ENCODE measurements around the gene MXRA8.

The MXRA8 gene

DNA sequence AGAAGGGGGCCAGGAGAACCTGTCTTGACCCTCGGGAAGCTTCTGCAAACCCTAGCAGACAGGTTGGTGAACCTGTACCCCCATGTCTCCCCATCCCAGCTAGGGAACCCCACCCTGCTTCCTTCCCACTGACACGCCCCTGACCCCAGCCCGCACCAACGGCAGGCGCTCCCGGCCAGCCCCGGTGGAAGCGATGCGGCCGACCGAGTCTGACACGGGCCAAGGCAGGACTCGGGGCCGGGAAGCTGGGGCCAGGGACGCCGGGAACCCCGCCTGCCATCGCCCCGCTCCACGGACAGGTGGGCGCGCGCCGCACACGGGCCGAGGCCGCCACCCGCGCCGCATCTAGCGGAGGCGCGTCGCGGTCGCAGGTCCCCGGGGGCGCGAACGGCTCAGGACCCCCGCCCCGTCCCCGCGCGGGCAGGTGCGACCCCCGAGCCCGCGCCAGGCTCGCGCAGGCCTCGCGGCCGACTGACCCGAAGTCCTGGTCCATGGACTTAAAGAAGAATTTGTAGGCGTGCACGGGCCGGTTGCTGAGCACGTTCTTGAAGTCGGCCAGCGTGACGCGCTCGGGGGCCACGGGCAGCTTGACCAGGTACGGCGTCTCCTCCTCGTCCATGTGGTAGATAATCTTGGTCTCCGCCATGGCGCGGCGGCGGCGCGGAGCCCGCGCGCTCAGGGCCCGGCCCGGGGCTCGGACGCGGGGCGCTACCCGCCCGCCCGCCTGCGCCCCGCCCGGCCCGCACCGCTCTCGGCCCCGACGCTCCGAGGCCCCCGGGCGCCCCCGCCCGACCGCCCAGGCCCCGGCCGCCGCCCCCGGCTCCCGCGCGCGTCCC is 9.7 kb downstream of the MXRA8 start:
- peak; percentile 47 for DNase-seq

DNA sequence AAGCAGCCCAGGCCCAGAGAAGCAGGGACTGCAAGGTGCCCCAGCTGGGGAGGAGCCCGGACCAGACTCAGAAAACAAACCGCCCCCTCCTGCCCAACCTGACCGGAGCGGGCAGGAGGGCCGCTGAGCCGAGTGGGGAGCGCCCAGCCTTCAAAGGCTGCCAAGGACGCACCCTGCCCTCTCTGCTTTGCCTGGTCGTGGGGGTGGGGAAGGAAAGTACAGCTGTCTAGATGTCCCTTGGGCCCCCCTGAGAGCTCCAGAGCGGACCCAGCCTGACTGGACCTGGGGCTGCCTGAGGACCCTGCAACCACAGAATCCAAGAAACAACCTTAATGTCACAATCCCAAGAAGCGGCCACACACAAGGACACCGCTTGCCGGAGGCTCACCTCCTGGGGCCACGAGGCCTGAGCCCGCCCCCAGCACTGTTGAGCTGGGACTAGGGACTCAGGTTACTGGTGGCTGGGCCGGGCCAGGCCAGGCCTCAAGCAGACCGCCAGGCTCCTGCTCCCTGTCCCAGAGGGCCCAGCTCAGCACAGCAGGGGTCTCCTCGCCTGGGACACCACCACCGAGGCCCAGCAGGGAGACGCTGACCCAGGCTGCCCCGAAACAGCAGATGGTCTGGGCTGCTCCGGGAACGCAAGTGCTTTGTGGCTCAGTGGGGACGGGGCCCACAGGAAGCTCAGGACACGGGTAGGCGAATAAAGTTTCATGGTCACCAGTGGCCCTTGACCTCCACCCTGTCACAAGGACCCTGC is 10.5 kb downstream of the MXRA8 start:
- DNase-seq: peak; percentile 59

DNA sequence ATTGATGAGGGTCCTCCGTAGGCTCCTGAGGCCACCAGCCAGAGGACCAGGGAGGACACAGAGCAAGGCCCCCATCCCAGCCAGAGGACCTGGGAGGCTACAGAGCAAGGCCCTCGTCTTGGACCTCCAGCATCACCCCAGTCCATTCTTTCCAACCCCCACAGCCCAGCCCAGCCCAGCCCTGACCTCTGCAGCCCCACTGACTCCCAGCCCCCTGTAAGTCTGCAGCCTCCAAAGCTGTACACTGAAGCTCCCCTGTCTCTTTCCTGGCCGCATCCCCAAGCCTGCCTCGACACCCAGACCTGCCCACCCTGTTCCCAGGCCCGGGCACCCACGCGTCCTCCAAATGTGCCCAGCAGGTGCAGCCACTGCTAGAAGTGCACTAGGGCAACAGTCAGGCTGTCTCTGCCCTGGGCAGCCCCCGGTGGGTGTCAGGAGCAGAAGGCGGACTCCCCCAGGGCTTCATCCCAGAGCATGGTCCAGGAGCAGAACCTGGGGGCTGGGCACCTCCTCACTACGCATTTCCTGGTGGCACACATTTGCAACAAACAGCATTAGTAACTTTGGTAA is 11.2 kb downstream of the MXRA8 start:
- no peak for DNase-seq

DNA sequence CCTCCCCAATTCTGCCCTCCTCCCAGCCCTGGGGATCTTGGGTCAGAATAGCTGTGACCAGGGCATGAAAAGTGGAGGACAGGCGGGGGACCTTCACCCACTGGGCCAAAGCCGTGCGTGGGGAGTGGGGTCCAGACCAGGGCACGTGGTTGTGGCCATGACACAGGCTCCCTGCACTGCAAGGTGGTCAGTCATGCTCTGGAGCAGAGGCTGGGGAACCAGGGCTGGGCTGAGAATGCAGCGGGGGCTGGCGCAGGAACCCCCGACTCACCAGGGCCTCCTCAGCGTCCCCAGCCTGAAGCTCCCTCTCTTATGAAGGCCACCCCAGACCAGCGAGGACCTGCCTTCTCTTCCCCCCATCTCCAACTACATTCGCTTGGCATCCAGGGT is 11.9 kb downstream of the MXRA8 start:
- DNase-seq: no peak

DNA sequence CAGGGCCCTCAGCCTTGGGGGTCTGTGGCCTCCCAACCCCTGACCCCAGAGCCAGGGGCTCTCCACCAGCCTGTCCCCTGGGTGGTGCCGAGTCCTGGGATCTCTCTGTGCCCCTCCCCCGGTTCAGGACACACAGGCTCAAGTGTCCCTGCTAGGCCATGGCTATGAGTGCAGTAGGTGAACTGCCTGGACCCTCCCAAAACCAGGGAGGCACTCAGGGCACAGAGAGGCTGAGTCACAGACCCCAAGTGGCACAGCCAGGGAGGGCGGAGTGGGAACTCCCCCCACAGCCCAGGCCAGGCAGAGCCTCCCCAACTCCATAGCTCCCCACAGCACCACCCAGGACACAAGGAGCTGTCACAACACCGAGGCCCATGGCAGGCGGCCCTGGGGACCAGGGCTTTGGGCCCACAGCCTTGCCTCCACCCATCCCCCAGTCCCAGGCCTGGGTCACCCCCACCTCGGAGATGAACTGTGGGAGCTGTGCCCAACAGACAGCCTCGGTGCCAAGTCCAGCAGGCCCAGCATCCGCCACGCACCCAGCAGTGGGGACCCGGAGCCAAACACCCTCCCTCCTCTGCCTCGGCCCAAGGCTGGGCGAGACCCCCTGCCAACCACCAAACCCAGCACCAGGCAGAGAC is 12.4 kb downstream of the MXRA8 start:
- DNase-seq: no peak

DNA sequence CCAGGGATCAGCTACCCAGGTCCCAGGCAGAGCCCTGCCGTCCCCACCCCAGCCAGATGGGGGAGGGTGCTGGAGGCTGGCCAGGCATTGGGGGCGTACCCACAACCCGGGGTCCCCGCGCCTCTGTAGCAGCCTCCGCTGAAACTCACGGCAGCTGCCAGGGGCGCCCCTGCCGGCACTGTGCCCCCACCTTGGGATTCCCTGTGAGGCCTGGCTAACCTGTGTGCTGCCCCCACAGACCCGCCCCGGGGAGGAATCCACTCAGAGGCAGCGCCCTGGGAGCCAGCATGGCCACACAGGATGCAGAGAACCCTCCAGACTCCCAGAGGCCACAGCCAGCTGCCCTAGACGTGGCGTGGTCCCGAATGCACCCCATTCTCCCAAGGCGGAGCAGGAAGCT is 13.0 kb downstream of the MXRA8 start:
- no peak for DNase-seq

DNA sequence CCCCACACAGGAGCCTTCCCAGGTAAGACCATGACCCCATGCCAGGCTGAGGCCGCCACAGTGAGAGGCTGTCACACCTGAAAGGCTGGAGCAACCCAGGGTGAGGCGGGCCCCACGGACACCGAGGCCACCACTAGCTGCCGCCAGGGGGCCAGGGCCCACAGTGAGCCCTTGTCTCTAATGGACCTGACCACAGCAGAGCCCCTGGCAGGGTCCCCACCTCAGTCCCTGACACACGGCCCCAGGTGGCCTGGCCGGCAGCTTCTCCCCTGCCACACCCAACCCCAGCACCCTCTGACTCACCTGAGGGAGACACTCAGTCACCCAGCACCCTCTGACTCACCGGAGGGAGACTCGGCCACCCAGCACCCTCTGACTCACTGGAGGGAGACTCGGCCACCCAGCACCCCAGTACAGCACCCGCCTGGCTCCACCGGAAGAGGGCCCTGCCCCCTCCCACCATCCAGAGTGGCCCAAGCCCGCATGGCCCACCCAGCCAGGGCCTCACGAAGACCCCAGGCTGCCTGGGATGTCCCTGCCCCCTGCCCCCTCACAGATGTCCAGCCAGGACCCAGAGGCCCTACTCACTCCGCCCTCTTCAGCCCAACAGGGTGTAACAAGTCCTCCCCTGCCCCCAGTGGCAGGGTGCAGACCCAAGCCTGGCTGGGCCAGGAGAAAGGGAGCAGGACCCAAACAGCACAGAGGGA is 13.5 kb downstream of the MXRA8 start:
- no peak for DNase-seq

DNA sequence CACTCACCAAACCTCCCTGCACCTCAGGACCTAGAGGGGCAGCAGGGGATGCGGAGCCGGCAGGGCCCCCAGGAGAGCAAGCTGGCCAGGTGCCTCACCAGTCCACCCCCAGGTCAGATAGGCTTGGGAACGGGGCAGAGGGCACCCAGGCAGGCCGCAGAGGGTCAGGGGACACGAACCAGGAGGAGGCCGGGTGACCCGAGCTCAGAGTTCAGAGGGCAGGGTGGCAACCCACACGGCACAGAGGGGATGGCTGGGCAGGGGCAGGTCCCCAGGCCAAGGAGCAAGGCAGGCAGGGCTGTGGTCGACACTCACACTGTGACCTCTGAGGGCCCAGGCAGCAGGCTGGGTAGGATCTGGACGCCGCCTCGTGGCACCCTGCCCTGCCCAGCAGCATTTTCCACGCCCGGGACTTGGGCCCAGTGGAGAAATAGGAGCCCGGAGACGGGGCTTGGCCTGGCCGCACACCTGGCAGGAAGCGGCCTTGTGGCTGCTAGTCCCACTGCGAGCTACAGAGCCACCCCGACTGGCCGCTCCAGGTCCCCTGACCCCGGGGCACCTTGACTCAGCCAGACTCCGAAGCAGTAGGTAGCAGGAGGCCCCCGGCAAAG is 14.4 kb downstream of the MXRA8 start:
- DNase-seq: no peak

DNA sequence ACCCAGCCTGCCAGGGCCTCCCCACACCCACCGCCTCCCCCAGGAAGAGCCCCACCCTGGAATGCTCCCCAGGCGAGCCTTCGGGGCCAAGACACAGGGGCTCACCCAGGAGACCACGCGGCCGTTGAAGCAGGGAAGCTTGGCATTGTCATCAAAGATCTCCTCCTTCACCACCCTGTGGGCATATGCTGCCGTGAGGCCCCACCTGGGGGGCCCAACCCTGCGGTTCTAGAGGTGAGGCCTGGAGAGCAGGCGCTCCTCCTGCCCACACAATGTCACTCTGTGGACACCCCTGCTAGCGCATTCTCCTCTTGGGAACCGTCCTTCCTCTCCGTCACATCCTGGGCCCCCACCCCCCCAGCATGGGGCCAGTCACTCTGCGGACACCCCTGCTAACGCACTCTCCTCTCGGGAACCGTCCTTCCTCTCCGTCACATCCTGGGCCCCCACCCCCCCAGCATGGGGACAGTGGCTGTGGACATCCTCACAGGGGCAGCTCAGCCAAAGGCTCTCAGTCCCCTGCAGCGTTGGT is 15.7 kb downstream of the MXRA8 start:
- DNase-seq: no peak

DNA sequence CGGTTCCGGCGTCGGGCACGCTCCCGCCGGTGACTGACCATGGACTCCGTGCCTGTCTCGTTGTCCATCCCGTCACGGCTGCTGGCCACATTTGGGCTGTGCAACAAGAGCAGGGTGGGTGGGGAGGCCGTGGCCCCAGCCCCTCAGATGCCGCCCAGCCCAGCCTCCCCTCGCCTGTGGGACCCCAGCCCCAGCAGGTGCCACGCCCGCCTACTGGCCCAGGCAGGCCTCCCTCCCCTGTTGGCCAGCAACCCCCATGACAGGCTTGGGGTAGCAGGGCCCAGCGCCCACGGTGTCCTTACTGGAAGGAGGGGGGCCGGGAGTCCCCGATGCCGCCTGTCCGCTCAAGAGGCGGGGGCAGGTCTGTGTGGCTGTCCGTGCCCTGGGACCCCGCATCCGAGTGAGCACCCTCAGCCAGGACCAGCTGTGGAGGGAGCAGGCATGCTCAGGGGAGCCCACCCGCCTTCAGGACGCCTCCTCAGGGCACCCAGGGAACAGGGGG is 16.2 kb downstream of the MXRA8 start:
- no peak for DNase-seq

DNA sequence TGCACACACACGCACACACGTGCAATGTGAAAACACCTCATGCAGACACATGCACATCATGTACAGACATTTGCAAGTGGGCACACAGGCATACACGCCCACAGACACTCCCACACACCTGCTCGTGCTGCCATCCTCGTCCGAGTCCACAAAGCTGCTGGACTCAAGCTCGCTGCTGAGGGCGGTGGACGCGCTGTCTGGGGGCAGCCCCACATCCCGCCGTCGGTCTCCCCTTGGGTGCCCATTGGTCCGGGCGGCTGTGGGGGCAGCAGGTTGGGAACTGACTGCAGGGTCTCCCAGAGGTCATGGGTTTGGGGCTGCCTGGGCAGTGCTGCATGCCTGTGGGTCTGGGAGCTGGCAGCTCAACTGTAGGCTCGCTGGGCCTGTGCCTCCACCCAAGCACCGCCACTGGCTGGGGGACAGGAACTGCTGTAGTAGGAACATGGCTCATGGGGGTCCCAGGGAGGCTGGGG is 16.8 kb downstream of the MXRA8 start:
- DNase-seq: no peak

DNA sequence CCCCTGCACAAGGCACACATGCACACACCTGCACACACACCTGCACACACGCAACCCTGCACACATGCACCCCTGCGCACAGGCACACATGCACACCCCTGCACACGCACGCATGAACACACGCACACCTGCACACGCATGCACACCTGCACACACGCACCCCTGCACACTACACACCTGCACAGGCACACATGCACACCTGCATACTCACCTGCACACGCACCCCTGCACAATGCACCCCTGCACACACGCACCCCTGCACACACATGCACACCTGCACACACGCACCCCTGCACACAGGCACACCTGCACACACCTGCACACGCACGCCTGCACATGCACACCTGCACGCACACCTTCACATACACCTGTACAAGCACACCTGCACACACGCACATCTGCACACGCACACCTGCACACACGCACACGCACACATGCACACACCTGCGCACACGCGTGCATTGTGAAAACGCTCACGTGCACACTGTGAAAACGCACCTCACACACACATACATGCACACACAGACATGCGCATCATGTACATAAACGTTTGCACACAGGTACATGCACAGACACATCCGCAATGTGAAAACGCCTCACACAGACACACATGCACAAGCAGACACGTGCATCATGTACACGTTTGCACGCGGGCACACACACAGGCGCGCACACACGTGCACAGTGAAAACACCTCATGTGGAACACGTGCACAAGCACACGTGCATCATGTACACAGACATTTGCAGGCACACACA is 17.4 kb downstream of the MXRA8 start:
- no peak for DNase-seq

DNA sequence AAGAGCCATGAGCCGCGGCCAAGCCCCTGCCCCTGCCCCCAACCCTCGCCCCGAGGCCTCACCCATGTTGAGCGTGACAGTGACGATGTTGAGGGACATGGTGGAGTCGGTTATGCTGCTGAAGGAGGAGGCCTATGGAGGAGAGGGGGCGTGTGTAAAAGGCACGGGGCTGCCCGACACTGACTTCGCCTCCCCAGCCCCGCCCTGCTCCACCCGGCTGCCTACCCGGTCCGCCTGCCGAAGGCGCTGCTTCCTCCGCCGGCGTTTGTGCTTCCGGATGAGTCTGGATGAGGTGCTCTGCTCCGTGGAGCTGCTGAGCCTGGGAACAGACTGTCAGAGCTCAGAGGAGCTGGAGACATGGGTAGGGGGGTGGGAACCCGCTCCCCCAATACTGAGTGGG is 18.2 kb downstream of the MXRA8 start:
- DNase-seq: no peak

DNA sequence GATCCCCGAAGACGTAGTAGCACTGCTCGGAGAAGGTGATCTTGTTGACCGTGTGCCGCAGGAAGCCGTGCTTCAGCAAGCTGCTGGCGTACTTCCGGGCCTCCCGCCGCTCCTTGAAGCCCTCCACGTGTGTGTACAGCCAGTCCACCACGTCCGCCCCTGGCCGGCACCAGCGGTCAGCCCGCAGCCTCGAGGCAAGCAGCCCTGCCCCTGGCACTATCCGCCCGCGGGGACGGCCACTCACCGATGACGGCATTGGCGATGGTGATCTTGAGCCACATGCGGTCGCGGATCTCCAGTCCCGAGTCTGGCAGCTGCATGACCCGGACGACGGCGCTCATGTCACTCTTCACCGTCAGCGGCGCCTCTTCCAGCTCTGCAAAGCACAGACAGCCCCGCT is 20.1 kb downstream of the MXRA8 start:
- DNase-seq: no peak

DNA sequence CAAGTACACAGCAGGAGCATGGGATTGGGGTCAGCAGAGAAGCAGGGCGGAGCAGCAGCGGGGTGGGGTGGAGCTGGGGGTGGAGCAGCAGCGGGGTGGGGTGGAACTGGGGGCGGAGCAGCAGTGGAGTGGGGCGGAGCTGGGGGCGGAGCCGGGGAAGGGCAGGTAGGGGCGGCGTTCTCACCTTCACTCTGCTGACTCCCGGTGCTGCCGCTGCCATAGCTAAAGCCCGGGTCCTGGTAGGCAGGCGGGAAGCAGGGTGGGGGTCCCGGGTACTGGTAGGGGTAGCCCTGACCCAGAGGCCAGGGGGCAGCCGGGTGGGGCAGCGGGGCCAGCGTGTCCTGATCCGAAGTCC is 20.6 kb downstream of the MXRA8 start:
- no peak for DNase-seq

DNA sequence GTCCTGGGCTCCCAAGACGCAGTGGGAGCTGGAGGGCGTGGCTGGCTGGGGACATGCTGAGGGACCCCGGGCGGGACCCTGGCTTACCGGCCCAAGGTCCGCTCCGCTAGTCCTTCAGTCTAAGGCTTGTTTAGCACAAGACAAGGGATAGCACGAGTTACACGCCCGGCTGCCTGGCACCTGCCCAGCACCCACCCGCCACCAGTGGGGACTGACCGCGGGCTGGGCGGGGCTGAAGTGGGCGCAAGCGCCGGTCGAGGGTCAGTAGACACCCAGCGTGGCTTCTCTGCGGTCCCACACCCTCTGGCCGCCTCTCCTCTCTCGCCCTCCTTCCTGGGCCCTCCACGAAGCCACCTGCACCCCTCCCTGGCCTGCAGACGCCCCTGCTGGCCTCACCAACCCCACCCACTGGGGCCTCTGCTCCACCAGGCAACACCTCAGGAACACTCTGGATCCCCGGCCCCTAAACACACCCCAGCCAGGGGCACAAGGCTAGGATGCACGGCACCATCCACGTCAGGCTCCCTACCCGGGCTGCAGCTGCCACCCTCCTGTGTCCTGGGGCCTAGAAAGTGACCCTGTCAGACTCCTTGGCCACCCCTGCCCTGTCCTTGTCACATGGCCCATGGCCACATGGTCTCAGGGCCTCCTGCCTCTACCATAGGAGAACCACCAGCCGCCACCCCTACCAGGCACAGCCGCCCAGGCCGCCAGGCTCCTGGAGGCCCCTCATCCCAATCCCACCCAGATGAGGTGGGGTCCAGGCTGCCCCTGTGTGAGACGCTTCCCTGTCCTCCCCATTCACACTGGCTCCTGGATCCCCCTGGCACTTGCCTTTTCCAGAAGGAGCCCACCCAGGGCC is 21.2 kb downstream of the MXRA8 start:
- DNase-seq: no peak

DNA sequence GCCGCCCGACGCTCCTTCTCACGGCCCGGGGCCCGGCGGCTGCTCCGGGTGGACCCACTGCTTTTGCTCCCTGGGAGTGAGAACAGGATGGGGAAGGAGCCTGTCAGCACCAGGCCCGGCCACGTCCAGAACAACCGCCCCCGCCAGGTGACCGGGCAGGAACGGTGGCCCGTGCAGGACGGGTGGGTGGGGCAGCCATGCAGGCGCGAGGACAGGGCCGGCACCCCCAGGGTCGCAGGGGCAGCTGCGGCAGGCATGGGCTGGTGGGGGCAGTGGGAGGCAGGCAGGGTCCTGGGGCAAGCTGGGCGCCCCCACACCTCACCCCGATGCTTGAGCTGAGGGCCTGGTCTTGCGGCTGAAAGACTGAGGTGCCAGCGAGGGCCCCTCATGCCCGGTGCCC is 21.9 kb downstream of the MXRA8 start:
- DNase-seq: no peak

DNA sequence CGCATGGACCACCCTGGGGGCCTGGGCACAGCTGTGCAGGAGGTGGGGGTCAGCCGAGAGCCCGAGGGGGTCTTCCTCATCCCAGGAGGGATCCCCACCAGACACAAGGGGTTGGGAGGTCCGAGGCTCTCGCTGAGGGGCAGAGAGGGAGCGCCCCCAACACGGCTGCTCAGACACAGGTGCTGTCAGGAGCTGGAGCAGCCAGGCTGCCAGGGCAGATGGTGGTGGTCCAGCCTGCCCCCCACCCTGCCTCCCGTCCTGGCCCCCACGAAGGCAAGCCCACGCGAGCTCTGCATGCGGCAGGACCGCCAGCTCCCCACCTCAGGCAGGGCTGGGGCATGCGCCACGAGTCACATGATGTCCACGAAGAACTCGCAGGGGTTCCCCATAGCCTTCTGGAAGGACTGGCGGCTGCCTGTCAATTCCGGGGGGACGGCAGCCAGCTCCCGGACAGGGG is 22.5 kb downstream of the MXRA8 start:
- DNase-seq: no peak

DNA sequence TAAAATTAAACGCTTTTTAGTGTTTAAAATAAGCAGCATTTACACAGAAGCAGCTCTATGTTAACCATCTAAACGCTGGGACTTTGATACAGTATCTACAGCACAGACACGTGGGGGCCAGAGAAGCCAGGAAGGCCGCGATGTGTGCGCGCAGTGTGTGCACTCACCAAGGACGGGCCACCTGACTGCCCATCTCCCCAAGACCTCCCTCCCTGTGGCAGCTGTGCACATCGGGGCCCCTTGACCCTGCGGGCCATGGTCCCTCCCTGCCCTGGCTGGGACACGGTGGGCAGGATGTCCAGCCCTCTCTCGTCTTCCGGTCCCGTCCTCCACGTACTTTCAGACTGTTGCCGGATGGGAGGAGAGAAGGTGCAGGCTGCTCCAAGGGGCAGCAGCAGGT is 23.1 kb downstream of the MXRA8 start:
- DNase-seq: no peak

DNA sequence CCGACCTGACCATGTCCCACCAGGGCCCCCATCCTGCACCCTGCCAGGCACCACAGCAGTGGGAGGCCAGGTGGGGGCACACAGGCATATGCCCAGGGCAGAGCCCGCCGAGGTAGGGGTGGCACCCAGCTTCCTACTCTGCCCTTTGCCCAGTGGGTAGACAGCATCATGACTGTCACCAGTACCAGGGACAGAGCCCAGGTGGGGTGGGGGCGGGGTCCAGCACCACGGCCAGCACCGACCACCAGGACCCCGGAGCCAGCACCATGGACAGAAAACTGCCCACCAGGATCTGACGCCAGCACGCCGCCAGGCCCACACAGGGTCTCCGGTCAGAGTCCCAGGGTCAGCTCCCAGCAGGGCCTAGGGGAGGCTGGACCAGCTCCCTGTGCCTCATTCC is 23.5 kb downstream of the MXRA8 start:
- DNase-seq: no peak
